PC-9 (cell line): ENCODE data around the gene LMF1. TPM values are rescaled to one million over a fixed set of nuclear protein-coding genes. Genes with fewer than 3 reads are reported as not detected.

Experiments used
- BruUV-seq: library from RNA; stranded (reverse); fragments of 400-500 nt; replicated peaks from 2 replicates; lab custom pipeline; 2021; lab: Mats Ljungman, UMichigan
- CTCF ChIA-PET: fragments of 300-600 bp; sonication (Branson Sonifier 250); formaldehyde crosslinking; loops from one replicate; lab custom pipeline; 2022; ENCODE audit warnings: antibody characterized with exemption; lab: Charles Lee
- POLR2A ChIA-PET: fragments of 300-600 bp; sonication (Branson Sonifier 250); formaldehyde crosslinking; loops from one replicate; lab custom pipeline; 2022; ENCODE audit warnings: antibody characterized with exemption; ENCODE audit not compliant: unreplicated experiment; lab: Charles Lee
- DNase-seq, 2 experiments: peaks; one replicate each; pipeline versions ENCODE4 v3.0.0 to v3.0.0-alpha.2; 2015 to 2022; ENCODE audit warnings: mixed read lengths in 1 of 2
- H2AFZ ChIP-seq: fragments of 200-600 bp; sonication (generic); 2 replicates; pipeline ENCODE4 v1.8.1; 2017; ENCODE audit warnings: antibody characterized with exemption
- H3F3A ChIP-seq: fragments of 200-600 bp; sonication (generic); 2 replicates; pipeline ENCODE4 v1.8.1; 2017; ENCODE audit warnings: antibody characterized with exemption, mild to moderate bottlenecking, low read depth; ENCODE audit not compliant: insufficient read depth
- H3K27ac ChIP-seq: fragments of 200-600 bp; sonication (generic); 2 replicates; pipeline ENCODE4 v1.6.1; 2016; ENCODE audit warnings: mixed run types
- H3K27me3 ChIP-seq: fragments of 200-600 bp; sonication (generic); 2 replicates; pipeline ENCODE4 v1.6.1; 2016; ENCODE audit warnings: low read depth, mixed run types; ENCODE audit not compliant: insufficient read depth
- H3K36me3 ChIP-seq: fragments of 200-600 bp; sonication (generic); 2 replicates; pipeline ENCODE4 v1.6.1; 2016; ENCODE audit warnings: low read depth, mixed run types
- H3K4me1 ChIP-seq: fragments of 200-600 bp; sonication (generic); replicated peaks from 2 replicates; pipeline ENCODE4 v1.6.1; 2016; ENCODE audit warnings: mixed run types; ENCODE audit not compliant: insufficient read depth
- H3K4me2 ChIP-seq: fragments of 200-600 bp; sonication (generic); 2 replicates; pipeline ENCODE4 v1.6.1; 2017; ENCODE audit warnings: mixed run types
- H3K4me3 ChIP-seq: fragments of 200-600 bp; sonication (generic); 2 replicates; pipeline ENCODE4 v1.6.1; 2016; ENCODE audit warnings: mixed run types
- H3K79me2 ChIP-seq: fragments of 200-600 bp; sonication (generic); 2 replicates; pipeline ENCODE4 v1.6.1; 2017; ENCODE audit warnings: low read depth, mixed run types
- H3K9me2 ChIP-seq: fragments of 200-600 bp; sonication (generic); 2 replicates; pipeline ENCODE4 v1.8.1; 2017; ENCODE audit warnings: mild to moderate bottlenecking; ENCODE audit not compliant: insufficient read depth
- H3K9me3 ChIP-seq: fragments of 200-600 bp; sonication (generic); 2 replicates; pipeline ENCODE4 v1.8.1; 2016; ENCODE audit warnings: low read depth; ENCODE audit not compliant: insufficient read depth
- H4K20me1 ChIP-seq: fragments of 200-600 bp; sonication (generic); 2 replicates; pipeline ENCODE4 v1.8.1; 2017; ENCODE audit not compliant: insufficient read depth
- CTCF ChIP-seq: fragments of 200-600 bp; sonication (generic); conservative IDR thresholded peaks from 2 replicates; pipeline ENCODE4 v1.6.1; 2017; ENCODE audit warnings: mixed run types, antibody characterized with exemption, mild to moderate bottlenecking, moderate library complexity
- EZH2 ChIP-seq: fragments of 200-600 bp; sonication (generic); IDR thresholded peaks from 2 replicates; pipeline ENCODE4 v1.8.0; 2017; ENCODE audit warnings: antibody characterized with exemption, low read depth
- intact Hi-C: fragments of 100-400 bp; cut with micrococcal nuclease; formaldehyde crosslinking; loops from one replicate; pipeline ENCODE4 v1.10.0; 2022; ENCODE audit not compliant: unreplicated experiment
- total RNA-seq: library from RNA; stranded (reverse); gene quantifications from 2 replicates; pipeline ENCODE4 v1.2.3, GENCODE V29; 2021

LMF1 gene
- total RNA-seq, 1 experiment from 2014 or later = 31.3 TPM

- Histone ChIP-seq H3K4me3 (no peak overlapping the region), H3K79me2 (no peaks in the 10 kb centered on the region), H3K36me3 (no peaks in the 10 kb centered on the region), H2AFZ (no peak overlapping the region), H3K4me1 (no peaks in the 10 kb centered on the region), H4K20me1 (no peaks in the 10 kb centered on the region), H3K27me3 (peaks cover 87% of the 10 kb centered on the region), H3K27ac (no peak overlapping the region), H3F3A (no peaks in the 10 kb centered on the region), H3K4me2 (no peak overlapping the region), H3K9me3 (peaks cover 2% of the 10 kb centered on the region; the same call in 1 of the 2 replicates), H3K9me2 (no peaks in the 10 kb centered on the region)
- TF ChIP-seq EZH2 (no peak), CTCF (no peak)
- POLR2A ChIA-PET = no interaction called here
- CTCF ChIA-PET = interaction anchor here (0.7 kb wide), 1 partner anchor 31 kb away, joined by 3 read pairs; no protein-coding TSS in a partner anchor
- intact Hi-C loops = no loop called here
- DNase-seq = no peak
- no TSS peak for BruUV-seq
These were observed 139.8 kb downstream of the LMF1 start for GRCh38 chr16:830871-831570.

- H2AFZ ChIP-seq = no peak overlapping the region
- no peaks in the 10 kb centered on the region for H3K9me2 ChIP-seq
- no peaks in the 10 kb centered on the region for H4K20me1 ChIP-seq
- H3K27me3 ChIP-seq = peaks cover 87% of the 10 kb centered on the region
- H3K4me2 ChIP-seq = no peak overlapping the region
- H3K4me1 ChIP-seq = no peaks in the 10 kb centered on the region
- no peak for TF ChIP-seq CTCF
- TF ChIP-seq EZH2 = no peak
- ChIA-PET POLR2A (no interaction called here), CTCF (interaction anchor here (0.7 kb wide), 1 partner anchor 32 kb away, joined by 3 read pairs; no protein-coding TSS in a partner anchor)
- no peaks in the 10 kb centered on the region for H3K36me3 ChIP-seq
- intact Hi-C loops = no loop called here
- BruUV-seq = no TSS peak
- no peak overlapping the region for H3K4me3 ChIP-seq
- no peaks in the 10 kb centered on the region for H3F3A ChIP-seq
- no peak for DNase-seq
- no peaks in the 10 kb centered on the region for H3K9me3 ChIP-seq
- no peak overlapping the region for H3K27ac ChIP-seq
- no peaks in the 10 kb centered on the region for H3K79me2 ChIP-seq
These were observed 140.5 kb downstream of the LMF1 start for GRCh38 chr16:830107-830870.

- ChIA-PET CTCF (no interaction called here), POLR2A (no interaction called here)
- H3K9me2 ChIP-seq = no peaks in the 10 kb centered on the region
- H3K36me3 ChIP-seq = no peaks in the 10 kb centered on the region
- H3K4me1 ChIP-seq = no peaks in the 10 kb centered on the region
- no peaks in the 10 kb centered on the region for H3K79me2 ChIP-seq
- no peak for DNase-seq
- no TSS peak for BruUV-seq
- no peak overlapping the region for H3K4me2 ChIP-seq
- TF ChIP-seq EZH2 = no peak
- TF ChIP-seq CTCF = no peak
- H3K27ac ChIP-seq = no peak overlapping the region
- H3F3A ChIP-seq = no peaks in the 10 kb centered on the region
- H3K4me3 ChIP-seq = no peak overlapping the region
- H2AFZ ChIP-seq = no peak overlapping the region
- intact Hi-C loops = no loop called here
- H3K9me3 ChIP-seq = no peaks in the 10 kb centered on the region
- peaks cover 87% of the 10 kb centered on the region for H3K27me3 ChIP-seq
- no peaks in the 10 kb centered on the region for H4K20me1 ChIP-seq
These were observed 141.9 kb downstream of the LMF1 start for GRCh38 chr16:828891-829290.
